ENCODE data around the gene C6orf132. TPM values are rescaled to one million over a fixed set of nuclear protein-coding genes. Genes with fewer than 3 reads are reported as not detected.

Gene C6orf132
- total RNA-seq, 2 donors from 2014 or later, result 23.4 to 24.4 TPM

DNA sequence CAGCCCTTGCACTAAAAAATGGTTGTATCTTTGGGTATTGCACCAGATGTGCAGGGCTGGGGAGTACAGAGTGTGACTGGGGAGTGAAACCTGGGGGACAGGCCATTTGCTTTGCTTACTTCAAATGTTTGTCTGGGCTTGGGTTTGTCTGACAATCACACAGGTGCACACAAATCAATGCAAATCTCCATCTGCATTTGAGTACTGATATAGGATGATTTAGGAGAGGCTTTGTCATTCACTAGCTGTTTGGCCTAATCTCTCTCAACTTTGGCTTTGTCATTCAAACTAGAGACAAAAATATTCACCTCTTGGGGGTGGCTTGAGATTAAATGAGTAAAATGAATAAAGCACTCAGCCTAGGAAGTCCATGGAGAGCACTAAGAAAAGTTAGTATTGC lies 34.6 kb upstream of the C6orf132 start:
- Histone ChIP-seq H3K4me1 (ENCODE audit: control insufficient read depth, insufficient read depth, low read length) (peaks cover 2% of the 10 kb centered on the region), H3K9ac (ENCODE audit: extremely low read depth, low read length, poor library complexity, severe bottlenecking) (no peak overlapping the region), H3K9me3 (ENCODE audit: control insufficient read depth, low read length) (no peaks in the 10 kb centered on the region), H3K4me3 (ENCODE audit: low read length) (no peak overlapping the region), H3K27ac (ENCODE audit: low read depth, low read length) (no peak overlapping the region), H3K27me3 (ENCODE audit: control insufficient read depth, insufficient read depth, low read length, poor library complexity, severe bottlenecking) (peaks cover 9% of the 10 kb centered on the region), H3K36me3 (ENCODE audit: control insufficient read depth, insufficient read depth, low read length) (no peaks in the 10 kb centered on the region)
- H3K4me1 Mint-ChIP-seq, result peaks cover 2% of the 10 kb centered on the region
- TF ChIP-seq, protein P1, sequence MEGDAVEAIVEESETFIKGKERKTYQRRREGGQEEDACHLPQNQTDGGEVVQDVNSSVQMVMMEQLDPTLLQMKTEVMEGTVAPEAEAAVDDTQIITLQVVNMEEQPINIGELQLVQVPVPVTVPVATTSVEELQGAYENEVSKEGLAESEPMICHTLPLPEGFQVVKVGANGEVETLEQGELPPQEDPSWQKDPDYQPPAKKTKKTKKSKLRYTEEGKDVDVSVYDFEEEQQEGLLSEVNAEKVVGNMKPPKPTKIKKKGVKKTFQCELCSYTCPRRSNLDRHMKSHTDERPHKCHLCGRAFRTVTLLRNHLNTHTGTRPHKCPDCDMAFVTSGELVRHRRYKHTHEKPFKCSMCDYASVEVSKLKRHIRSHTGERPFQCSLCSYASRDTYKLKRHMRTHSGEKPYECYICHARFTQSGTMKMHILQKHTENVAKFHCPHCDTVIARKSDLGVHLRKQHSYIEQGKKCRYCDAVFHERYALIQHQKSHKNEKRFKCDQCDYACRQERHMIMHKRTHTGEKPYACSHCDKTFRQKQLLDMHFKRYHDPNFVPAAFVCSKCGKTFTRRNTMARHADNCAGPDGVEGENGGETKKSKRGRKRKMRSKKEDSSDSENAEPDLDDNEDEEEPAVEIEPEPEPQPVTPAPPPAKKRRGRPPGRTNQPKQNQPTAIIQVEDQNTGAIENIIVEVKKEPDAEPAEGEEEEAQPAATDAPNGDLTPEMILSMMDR (conservative IDR thresholded peaks at IDR 0.05), result no peak
- peaks cover 15% of the 10 kb centered on the region for H3K27me3 Mint-ChIP-seq (ENCODE audit: insufficient read depth)
- H3K9me3 Mint-ChIP-seq, result no peaks in the 10 kb centered on the region
- H3K4me3 Mint-ChIP-seq, result no peak overlapping the region
- H3K36me3 Mint-ChIP-seq (ENCODE audit: low read depth), result peaks cover 2% of the 10 kb centered on the region
- no peak overlapping the region for H3K27ac Mint-ChIP-seq
- no peak for DNase-seq

DNA sequence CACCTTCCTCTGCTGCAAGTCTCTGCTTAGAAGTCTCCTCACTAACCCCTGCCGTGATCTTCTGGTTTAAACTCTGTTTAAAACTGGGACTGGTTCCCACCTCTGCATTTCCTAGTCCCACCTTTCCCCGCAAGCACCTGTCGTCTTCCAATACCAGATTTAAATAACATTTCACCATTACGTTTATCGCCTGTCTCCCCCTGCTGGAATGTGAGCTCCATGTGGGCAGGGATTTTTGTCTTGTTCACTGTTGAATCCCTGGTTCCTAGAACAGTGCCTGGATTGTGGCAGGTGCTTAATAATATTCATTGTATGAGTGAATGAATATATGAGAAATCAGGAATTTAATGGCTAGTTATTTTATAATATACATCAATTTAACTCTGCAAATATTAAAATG lies 33.4 kb upstream of the C6orf132 start:
- Mint-ChIP-seq H3K27me3 (ENCODE audit: insufficient read depth) (peaks cover 15% of the 10 kb centered on the region), H3K4me3 (no peak overlapping the region), H3K4me1 (peaks cover 2% of the 10 kb centered on the region), H3K9me3 (no peaks in the 10 kb centered on the region), H3K27ac (no peak overlapping the region), H3K36me3 (ENCODE audit: low read depth) (peaks cover 2% of the 10 kb centered on the region)
- no peaks in the 10 kb centered on the region for H3K36me3 ChIP-seq (ENCODE audit: control insufficient read depth, insufficient read depth, low read length)
- H3K4me3 ChIP-seq (ENCODE audit: low read length), result no peak overlapping the region
- H3K9me3 ChIP-seq (ENCODE audit: control insufficient read depth, low read length), result no peaks in the 10 kb centered on the region
- H3K27ac ChIP-seq (ENCODE audit: low read depth, low read length), result no peak overlapping the region
- no peak for DNase-seq
- TF ChIP-seq, protein P1 (conservative IDR thresholded peaks at IDR 0.05), result peak; percentile 67
- H3K27me3 ChIP-seq (ENCODE audit: control insufficient read depth, insufficient read depth, low read length, poor library complexity, severe bottlenecking), result peaks cover 9% of the 10 kb centered on the region
- no peak overlapping the region for H3K9ac ChIP-seq (ENCODE audit: extremely low read depth, low read length, poor library complexity, severe bottlenecking)
- 75 to 83% methylated on average over 1 to 5 of the region's 5 CpGs for WGBS, 2 experiments (ENCODE audit: insufficient coverage in 1 of 2, insufficient read length in 1 of 2)
- peaks cover 2% of the 10 kb centered on the region for H3K4me1 ChIP-seq (ENCODE audit: control insufficient read depth, insufficient read depth, low read length)

DNA sequence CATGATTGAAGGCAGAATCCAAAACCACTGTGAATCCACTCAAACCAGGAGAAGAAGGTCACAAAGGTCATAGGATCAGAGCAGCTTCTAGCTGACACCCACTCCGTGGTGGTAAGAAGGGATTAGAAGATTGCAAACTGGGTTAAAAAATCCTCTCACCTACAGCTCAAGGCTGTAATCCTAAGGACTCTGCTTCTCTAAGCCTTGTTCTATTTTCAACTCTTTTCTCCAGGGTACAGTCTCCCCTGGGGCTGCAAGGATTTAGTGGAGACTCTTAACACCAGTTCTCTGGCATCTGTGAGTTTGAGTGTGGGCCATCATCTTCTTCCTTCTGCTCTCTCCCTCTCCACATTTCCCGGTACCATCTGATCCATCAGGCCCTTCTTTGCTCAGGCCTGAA lies 30.7 kb upstream of the C6orf132 start, which contains the start of gene GUCA1A:
TSS of gene GUCA1A (plus strand) at position 264 of the 400 bp plus-strand sequence. CDS start 250 bp downstream, outside the sequence.
- H3K27ac Mint-ChIP-seq, result peak within 1 kb of the TSS; percentile 40
- peaks cover 2% of the 10 kb centered on the region for H3K4me1 Mint-ChIP-seq
- 88% methylated on average over 2 of the region's 2 CpGs; no CpG with 5 or more reads in 1 of the 2 experiments for whole genome bisulfite sequencing, 2 experiments (ENCODE audit: insufficient coverage in 1 of 2, insufficient read length in 1 of 2)

More for the DNA sequence above, 30.7 kb upstream of the C6orf132 start, which contains the start of gene GUCA1A:
- DNase-seq, result no peak
- Histone ChIP-seq H3K4me3 (ENCODE audit: low read length) (no peak within 1 kb of the TSS), H3K27me3 (ENCODE audit: control insufficient read depth, insufficient read depth, low read length, poor library complexity, severe bottlenecking) (peaks cover 9% of the 10 kb centered on the region), H3K4me1 (ENCODE audit: control insufficient read depth, insufficient read depth, low read length) (peaks cover 2% of the 10 kb centered on the region), H3K36me3 (ENCODE audit: control insufficient read depth, insufficient read depth, low read length) (no peaks in the 10 kb centered on the region), H3K9me3 (ENCODE audit: control insufficient read depth, low read length) (no peaks in the 10 kb centered on the region), H3K9ac (ENCODE audit: extremely low read depth, low read length, poor library complexity, severe bottlenecking) (no peak within 1 kb of the TSS), H3K27ac (ENCODE audit: low read depth, low read length) (no peak within 1 kb of the TSS)
- TF ChIP-seq, protein P1 (conservative IDR thresholded peaks at IDR 0.05), result no peak
- Mint-ChIP-seq H3K4me3 (no peak within 1 kb of the TSS), H3K9me3 (no peaks in the 10 kb centered on the region), H3K27me3 (ENCODE audit: insufficient read depth) (peaks cover 16% of the 10 kb centered on the region), H3K36me3 (ENCODE audit: low read depth) (no peaks in the 10 kb centered on the region)
